Effector memory CD8-positive, alpha-beta T cell (primary cell): ENCODE measurements around the gene SLC2A2.

Experiments used
- ATAC-seq: fragments of 150-1000 bp; cut with Tn5 transposase; replicated peaks from 2 replicates; pipeline ENCODE4 v1.10.0; 2021; ENCODE audit warnings: mild to moderate bottlenecking, moderate library complexity
- DNase-seq, 3 experiments: peaks; one replicate each; pipeline ENCODE4 v3.0.0; 2021
- H3K27ac Mint-ChIP-seq, 2 donors: one replicate each; pipeline ENCODE4 v1.8.0; 2022; ENCODE audit warnings: mild to moderate bottlenecking in 2 of 2, mixed read lengths in 2 of 2, moderate library complexity in 2 of 2
- H3K27me3 Mint-ChIP-seq, 2 donors: one replicate each; pipeline ENCODE4 v1.8.0; 2022; ENCODE audit warnings: mixed read lengths in 2 of 2
- H3K36me3 Mint-ChIP-seq: one replicate; pipeline ENCODE4 v1.8.0; 2022; ENCODE audit warnings: mild to moderate bottlenecking, moderate library complexity, mixed read lengths; ENCODE audit not compliant: insufficient read depth
- H3K4me1 Mint-ChIP-seq, 2 donors: one replicate each; pipeline ENCODE4 v1.8.0; 2022; ENCODE audit warnings: low read depth in 2 of 2, mixed read lengths in 2 of 2
- H3K4me3 Mint-ChIP-seq, 2 donors: one replicate each; pipeline ENCODE4 v1.8.0; 2022; ENCODE audit warnings: mild to moderate bottlenecking in 2 of 2, mixed read lengths in 2 of 2, moderate library complexity in 2 of 2
- H3K9me3 Mint-ChIP-seq, 2 donors: one replicate each; pipeline ENCODE4 v1.8.0; 2022; ENCODE audit warnings: mixed read lengths in 2 of 2

Gene SLC2A2

DNA sequence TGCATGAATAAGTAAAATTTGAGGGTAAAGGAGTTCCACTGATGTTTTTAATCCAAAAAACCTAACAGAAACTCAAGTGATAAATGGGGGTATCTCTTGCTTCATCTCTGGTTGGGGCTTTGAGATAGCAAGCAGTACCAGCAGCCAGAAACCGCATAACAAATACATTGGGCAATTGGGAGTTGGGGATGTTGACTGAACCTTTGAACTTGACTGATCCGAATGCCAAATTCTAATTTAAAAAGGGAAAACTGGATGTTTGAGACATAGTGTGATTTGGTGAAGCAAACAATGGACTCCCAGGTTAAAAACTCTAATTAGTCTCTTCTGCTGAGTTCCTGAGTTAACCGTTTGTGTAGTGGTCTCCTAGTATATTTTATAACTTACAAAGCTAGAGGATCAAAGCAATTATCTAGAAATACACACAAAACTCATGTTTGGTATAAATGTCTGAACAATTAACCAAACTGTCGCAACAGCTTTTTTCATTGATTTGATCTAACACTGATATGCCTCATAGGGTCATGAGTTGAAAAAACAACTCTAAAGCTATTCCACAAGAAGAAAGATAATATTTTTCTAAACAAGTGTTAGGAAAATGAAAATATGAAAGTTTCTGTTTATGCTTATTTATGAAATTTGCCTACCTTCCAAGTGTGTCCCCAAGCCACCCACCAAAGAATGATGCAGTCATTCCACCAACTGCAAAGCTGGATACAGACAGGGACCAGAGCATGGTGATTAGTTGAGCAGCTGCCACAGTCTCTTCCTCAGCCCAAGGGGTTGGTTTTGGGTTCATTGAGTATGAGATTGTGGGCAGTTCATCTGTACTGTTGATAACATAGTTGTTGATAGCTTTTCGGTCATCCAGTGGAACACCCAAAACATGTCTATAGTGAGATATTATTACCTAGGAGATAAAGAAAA, 12.4 kb downstream of the SLC2A2 start:
- Mint-ChIP-seq H3K36me3 (no peaks in the 10 kb centered on the region), H3K9me3 (no peaks in the 10 kb centered on the region), H3K4me3 (no peak overlapping the region), H3K27me3 (peaks cover 20 to 31% of the 10 kb centered on the region in 2 donors), H3K27ac (no peak overlapping the region), H3K4me1 (no peaks in the 10 kb centered on the region)
- DNase-seq = no peak
- no peak for ATAC-seq

DNA sequence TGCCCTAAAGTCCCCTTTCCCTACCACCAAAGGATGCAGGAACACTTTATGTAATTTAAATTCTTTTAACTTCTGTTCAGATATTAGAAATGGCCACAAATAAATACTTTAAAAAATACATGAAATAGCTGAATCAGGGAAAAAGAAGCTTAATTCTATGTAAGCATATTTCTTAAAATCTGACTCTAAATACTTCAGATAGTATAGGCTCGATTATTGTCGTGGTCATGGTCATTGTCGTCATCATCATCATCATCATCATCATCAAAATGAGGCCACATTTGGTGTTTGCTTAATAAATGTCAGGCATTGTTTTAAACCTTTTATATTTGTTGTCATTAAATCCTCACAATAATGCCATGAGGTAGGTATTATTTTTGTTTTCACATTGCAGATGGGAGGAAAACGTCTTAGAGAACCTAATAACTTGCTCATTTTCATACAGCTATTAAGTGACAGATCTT, 14.6 kb downstream of the SLC2A2 start:
- H3K4me1 Mint-ChIP-seq = no peaks in the 10 kb centered on the region
- no peak overlapping the region for H3K4me3 Mint-ChIP-seq
- H3K27ac Mint-ChIP-seq = no peak overlapping the region
- no peak for ATAC-seq
- no peak for DNase-seq
- peaks cover 15 to 20% of the 10 kb centered on the region in 2 donors for H3K27me3 Mint-ChIP-seq
- H3K36me3 Mint-ChIP-seq = no peaks in the 10 kb centered on the region
- no peaks in the 10 kb centered on the region for H3K9me3 Mint-ChIP-seq

DNA sequence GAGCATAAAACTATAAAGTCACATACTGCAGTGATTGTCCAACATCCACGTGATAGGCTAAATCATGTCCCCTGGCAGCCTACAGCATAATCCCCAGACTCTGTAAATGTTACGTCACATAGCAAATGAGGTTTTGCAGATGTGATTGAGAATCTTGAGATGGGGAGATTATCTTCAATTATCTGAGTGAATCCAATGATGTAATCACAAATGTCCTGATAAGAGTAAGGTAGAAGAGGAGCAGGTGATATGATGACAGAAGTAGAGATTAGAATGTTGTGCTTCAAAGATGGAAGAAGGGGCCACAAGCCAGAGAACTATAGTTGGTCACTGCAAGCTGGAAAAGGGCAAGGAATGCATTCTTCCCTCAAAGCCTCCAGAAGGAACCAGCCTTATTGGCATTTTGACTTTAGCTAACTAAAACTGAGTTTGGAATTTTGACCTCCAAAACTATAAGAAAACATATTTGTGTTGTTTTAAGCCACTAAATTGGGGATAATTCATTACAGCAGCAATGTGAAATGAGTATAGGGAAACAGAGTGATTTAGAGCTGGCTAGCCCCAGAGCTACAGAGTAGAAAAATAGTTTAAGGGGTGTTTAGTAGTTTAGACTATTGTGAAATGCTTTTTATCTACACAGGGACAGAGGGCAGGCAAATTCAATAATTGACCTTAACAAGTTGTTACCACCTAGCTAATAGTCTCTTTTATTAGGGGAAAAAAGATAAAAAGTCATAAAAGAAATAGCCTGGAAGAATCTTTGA, 15.2 kb downstream of the SLC2A2 start:
- DNase-seq (no peak), ATAC-seq (no peak)
- Mint-ChIP-seq H3K36me3 (no peaks in the 10 kb centered on the region), H3K4me1 (no peaks in the 10 kb centered on the region), H3K4me3 (no peak overlapping the region), H3K9me3 (no peaks in the 10 kb centered on the region), H3K27ac (no peak overlapping the region), H3K27me3 (peaks cover 15 to 25% of the 10 kb centered on the region in 2 donors)

DNA sequence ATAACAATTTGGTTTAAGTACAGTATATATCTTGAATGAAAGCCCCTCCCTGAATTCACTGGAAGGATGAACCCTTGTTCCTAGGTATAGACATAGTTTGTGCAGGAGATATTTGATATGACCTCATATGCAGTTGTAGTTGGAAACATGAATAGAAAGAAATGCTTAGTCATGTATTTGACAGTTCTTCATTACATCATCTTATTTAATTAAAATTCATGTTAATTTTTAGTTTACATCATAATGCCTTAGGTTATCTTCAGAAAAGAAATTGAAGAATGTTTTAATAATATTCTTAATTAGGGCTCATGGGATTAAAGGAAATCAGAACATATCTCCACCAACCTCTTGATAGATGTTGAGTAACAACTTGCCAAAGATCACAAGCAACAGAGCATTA, 19.2 kb downstream of the SLC2A2 start:
- ATAC-seq = no peak
- Mint-ChIP-seq H3K9me3 (no peaks in the 10 kb centered on the region), H3K27me3 (peaks cover 7 to 16% of the 10 kb centered on the region in 2 donors), H3K27ac (no peak overlapping the region), H3K4me3 (no peak overlapping the region), H3K36me3 (no peaks in the 10 kb centered on the region), H3K4me1 (no peaks in the 10 kb centered on the region)
- no peak for DNase-seq

DNA sequence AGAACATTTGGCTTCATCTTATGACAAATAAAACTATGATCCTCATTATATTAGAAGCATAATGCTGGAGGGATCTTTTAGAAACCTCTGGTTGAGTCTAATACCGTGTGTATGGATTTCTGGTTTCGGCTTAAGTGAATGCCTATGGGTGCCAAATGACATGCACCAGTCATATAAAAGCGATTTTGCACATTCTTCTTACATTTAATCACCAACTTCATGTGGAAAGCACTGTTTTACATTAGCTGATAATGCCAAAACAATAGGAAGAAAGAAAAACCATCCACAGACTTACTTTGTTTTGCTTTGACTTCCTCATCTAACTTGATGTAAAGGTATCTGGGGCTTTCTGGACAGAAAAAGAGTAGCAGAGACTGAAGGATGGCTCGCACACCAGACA, 20.9 kb downstream of the SLC2A2 start:
- H3K27ac Mint-ChIP-seq = no peak overlapping the region
- no peaks in the 10 kb centered on the region for H3K4me1 Mint-ChIP-seq
- ATAC-seq = no peak
- no peak overlapping the region for H3K4me3 Mint-ChIP-seq
- DNase-seq = no peak
- no peaks in the 10 kb centered on the region for H3K36me3 Mint-ChIP-seq
- no peaks in the 10 kb centered on the region for H3K9me3 Mint-ChIP-seq
- peaks cover 7 to 16% of the 10 kb centered on the region in 2 donors for H3K27me3 Mint-ChIP-seq

DNA sequence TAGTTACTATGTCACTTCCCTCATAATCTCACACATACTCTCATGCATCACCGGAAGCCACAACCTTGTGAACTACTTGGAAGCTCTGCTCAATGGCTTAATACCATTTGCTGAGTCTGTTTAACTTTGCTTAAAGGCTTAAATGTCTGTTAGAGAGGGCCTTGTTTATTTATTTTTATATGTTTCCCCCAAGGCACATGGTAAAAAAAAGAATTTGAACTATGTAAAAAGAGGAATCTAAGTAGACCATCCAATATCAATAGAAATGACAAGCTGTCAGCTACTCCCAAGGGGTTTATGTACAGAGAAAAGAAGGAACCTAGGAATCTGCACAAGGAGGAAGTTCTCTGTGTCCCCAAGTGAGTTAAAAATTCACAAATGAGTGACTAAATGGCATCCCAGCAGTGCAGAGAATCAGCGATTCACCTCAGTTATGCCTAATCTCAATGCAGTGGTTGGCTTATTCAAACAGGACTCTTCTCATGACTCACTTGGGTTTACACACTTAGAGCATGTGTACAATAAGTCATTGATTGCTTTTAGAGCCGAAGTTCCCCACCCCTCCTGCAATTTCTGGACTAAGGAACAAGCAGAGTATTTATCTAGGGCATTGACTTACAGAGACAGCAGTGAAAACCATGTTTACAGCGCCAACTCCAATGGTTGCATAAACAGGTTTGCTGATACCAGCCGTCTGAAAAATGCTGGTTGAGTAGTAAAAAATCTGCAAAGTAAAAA, 24.4 kb downstream of the SLC2A2 start:
- Mint-ChIP-seq H3K4me3 (no peak overlapping the region), H3K27ac (peak overlapping the region in 1 of 2 donors; percentile 3), H3K4me1 (peaks cover 0 to 2% of the 10 kb centered on the region in 2 donors), H3K27me3 (peaks cover 0 to 7% of the 10 kb centered on the region in 2 donors), H3K36me3 (no peaks in the 10 kb centered on the region), H3K9me3 (no peaks in the 10 kb centered on the region)
- DNase-seq (no peak), ATAC-seq (peak; percentile 53)

DNA sequence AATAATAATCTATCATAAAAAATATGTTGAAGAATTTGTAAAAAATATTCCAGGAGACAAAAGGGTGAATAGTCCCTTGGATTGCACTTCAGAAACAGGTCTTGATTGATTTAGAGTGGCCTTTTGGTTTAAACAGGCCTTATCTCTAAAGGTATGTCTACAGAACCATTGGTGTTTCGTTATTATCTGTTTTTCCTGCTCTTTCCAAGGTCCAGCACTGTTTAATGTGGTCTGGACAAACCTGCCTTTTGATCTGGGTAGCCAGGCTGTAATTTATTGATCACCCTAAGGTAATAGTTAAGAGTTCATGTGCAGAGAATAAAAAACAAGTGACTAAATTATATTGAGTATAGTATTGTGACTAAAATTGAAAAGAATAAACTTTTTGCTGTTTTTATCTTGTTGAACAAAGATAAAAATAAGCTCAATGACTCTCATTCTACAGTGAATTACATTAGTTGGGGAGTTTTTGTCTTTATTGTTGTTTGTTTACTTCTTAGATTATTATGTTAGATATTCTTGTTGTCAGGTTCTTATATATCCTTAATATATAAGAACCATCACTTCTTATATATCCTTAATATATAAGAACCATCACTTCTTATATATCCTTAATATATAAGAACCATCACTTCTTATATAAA, 25.1 kb downstream of the SLC2A2 start:
- H3K27me3 Mint-ChIP-seq = no peaks in the 10 kb centered on the region
- no peaks in the 10 kb centered on the region for H3K9me3 Mint-ChIP-seq
- no peak for ATAC-seq
- H3K4me3 Mint-ChIP-seq = no peak overlapping the region
- peaks cover 0 to 2% of the 10 kb centered on the region in 2 donors for H3K4me1 Mint-ChIP-seq
- H3K36me3 Mint-ChIP-seq = no peaks in the 10 kb centered on the region
- DNase-seq = no peak
- no peak overlapping the region for H3K27ac Mint-ChIP-seq

DNA sequence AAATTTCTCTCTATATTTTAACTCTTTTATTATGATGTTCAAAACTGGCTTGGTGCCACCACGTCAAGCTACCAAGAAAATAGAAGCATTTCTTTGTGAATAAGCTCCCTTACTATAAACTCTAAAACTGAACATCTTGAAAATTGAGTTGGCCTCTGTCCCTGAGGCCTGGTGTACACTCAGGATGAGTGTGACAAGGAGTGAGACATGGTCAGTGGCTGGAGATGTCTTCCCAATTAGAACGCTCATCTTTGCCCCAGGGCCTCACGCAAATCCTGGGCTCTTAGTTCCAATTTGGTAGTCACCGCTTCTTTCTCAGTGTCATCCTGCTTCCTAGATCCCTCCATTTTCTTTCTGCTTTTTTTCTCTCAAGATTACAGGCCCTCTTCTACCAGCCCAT, 26.2 kb downstream of the SLC2A2 start:
- no peak overlapping the region for H3K4me3 Mint-ChIP-seq
- ATAC-seq (no peak), DNase-seq (no peak)
- peaks cover 0 to 2% of the 10 kb centered on the region in 2 donors for H3K4me1 Mint-ChIP-seq
- no peaks in the 10 kb centered on the region for H3K9me3 Mint-ChIP-seq
- H3K27ac Mint-ChIP-seq = no peak overlapping the region
- H3K36me3 Mint-ChIP-seq = no peaks in the 10 kb centered on the region
- H3K27me3 Mint-ChIP-seq = no peaks in the 10 kb centered on the region

DNA sequence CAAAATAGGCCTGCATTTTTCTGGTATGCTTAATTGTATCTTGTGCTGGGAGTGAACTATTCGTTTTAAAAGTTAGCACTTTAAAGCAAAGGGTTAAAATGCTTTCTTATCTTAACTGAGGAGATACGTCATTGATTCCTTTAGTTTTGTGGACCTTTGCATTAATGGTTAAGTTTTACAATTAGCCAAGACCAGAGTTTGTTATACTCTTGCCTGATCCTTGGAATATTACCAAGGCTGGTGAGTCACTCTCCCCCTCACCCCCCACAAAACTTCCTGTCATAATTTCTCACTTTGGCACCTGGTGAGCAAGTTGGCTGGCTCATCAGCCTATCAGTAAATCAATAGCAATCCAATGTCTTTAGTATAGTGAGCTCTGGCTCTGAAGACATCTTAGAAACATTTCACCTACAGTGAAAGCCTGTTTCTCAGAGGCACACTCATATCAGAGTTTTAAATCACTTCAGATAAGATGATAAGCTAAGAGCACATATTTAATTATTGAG, 26.7 kb downstream of the SLC2A2 start:
- Mint-ChIP-seq H3K36me3 (no peaks in the 10 kb centered on the region), H3K27me3 (no peaks in the 10 kb centered on the region), H3K9me3 (no peaks in the 10 kb centered on the region), H3K27ac (no peak overlapping the region), H3K4me1 (peaks cover 0 to 2% of the 10 kb centered on the region in 2 donors), H3K4me3 (no peak overlapping the region)
- peak; percentile 27 for ATAC-seq
- no peak for DNase-seq

DNA sequence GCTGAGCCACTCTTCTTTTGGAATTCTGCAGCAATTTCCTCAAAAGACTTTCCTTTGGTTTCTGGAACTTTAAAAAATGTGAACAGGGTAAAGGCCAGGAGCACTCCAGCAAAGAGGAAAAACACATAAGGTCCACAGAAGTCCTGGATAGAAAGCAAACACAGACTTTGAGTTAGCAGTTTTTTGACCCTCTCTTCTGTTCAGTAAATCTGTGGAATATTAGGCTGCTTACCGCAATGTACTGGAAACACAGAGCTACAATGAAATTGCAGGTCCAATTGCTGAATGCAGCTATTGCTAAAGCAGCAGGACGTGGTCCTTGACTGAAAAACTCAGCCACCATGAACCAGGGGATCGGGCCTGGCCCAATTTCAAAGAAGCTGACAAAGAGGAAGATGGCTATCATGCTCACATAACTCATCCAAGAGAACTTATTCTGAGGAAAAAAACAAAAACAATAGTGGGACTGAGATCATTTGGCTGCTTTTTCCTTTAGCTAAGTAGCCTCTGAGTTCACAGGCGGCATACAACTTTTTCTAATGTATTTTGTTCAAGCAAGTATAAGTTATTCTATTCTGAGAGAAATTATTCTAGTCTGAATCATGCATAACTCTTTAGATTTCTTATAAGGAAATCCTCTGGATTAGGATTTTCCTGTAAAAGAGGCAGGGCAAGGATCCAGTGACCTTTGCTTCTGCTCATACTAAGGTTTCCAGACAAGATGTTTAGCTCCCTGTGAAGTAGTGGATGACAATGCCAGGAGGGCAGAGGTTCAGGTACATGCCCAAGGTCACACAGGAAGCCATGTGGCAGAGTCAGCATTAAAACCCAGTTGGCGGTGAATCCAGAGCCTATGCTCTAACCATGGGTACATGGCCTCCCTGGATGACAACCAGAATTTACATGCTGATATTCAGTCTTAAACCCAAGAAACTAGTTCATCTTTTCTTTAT, 28.3 kb downstream of the SLC2A2 start:
- ATAC-seq (no peak), DNase-seq (no peak)
- H3K4me1 Mint-ChIP-seq = peaks cover 0 to 2% of the 10 kb centered on the region in 2 donors
- no peaks in the 10 kb centered on the region for H3K9me3 Mint-ChIP-seq
- no peak overlapping the region for H3K27ac Mint-ChIP-seq
- H3K36me3 Mint-ChIP-seq = no peaks in the 10 kb centered on the region
- no peaks in the 10 kb centered on the region for H3K27me3 Mint-ChIP-seq
- no peak overlapping the region for H3K4me3 Mint-ChIP-seq

DNA sequence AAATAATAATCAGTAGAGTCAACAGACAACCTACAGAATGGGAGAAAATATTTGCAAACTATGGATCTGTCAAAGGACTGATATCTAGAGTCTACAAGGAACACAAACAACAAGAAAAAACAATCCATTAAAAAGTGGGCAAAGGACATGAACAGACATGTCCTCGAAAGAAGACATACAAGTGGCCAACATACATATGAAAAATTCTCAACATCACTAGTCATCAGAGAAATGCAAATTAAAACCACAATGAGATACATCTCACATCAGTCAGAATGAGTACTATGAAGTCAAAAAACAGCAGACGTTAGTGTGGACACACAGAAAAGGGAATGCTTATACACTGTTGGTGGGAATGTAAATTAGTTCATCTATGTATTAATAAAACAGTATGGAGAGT, 33.7 kb downstream of the SLC2A2 start:
- Mint-ChIP-seq H3K36me3 (no peaks in the 10 kb centered on the region), H3K27ac (no peak overlapping the region), H3K27me3 (peaks cover 17 to 37% of the 10 kb centered on the region in 2 donors), H3K4me3 (no peak overlapping the region), H3K9me3 (no peaks in the 10 kb centered on the region), H3K4me1 (no peaks in the 10 kb centered on the region)
- ATAC-seq (no peak), DNase-seq (no peak)

DNA sequence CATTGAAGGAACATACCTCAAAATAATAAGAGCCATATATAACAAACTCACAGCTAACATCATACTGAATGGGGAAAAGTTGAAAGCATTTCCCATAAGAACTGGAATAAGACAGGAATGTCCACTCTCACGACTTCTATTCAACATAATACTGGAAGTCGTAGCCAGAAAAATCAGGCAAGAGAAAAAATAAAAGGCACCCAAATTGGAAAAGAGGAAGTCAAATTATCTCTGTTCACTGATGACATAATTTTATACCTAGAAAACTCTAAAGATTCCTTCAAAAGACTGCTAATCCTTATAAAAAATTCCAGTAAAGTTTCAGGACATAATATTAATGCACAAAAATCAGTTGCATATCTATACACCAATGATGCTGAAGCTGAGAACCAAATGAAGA, 34.9 kb downstream of the SLC2A2 start:
- Mint-ChIP-seq H3K36me3 (no peaks in the 10 kb centered on the region), H3K4me3 (no peak overlapping the region), H3K27ac (no peak overlapping the region), H3K4me1 (no peaks in the 10 kb centered on the region), H3K9me3 (no peaks in the 10 kb centered on the region), H3K27me3 (peaks cover 24 to 45% of the 10 kb centered on the region in 2 donors)
- DNase-seq (no peak), ATAC-seq (no peak)
